Nucleus accumbens (tissue), 56 donors: ENCODE measurements around the gene DLST.
A peak's percentile ranks its signal among the peaks of the same experiment; 100 is the strongest.

Experiments
- DNase-seq, 56 donors: peaks; one replicate each; lab custom pipeline; 2025; lab: John Stamatoyannopoulos, UW

DLST gene

DNA sequence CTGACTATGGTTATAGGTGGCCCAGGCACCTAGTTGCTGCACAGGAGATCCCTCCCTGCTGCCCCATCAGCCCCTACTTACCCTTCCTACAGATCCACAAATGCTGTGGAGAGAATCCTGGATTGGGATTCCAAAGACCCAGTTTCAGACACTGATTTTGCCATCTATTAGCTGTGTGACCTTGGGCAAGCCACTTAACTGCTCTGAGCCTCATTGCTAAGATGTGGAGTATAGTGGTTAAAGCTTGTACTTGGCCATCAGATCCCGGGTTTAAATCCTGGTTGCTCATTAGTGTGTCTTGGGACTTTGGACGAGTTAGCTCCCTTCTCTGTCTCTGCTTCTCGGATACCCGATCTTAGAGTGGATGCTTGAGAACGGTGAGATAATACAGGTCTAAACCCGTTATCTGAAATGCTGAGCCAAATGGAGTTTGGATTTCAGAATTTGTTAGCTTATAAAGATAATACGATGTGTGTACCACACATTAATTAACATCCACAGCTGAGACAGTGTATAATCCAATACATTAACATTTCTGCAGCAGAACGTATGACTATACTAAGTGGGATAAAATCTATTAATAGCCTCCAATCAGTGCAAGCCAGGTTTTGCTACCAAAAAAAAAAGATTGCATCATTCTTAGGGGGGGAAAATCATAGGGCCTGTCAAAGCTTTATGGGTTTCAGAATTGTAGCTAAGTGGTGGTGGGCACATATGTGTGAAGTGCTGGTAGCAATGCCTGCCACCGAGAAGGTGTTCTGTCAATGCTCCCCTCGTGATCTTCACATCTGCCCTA, 21.8 kb upstream of the DLST start:
- DNase-seq = no peak

DNA sequence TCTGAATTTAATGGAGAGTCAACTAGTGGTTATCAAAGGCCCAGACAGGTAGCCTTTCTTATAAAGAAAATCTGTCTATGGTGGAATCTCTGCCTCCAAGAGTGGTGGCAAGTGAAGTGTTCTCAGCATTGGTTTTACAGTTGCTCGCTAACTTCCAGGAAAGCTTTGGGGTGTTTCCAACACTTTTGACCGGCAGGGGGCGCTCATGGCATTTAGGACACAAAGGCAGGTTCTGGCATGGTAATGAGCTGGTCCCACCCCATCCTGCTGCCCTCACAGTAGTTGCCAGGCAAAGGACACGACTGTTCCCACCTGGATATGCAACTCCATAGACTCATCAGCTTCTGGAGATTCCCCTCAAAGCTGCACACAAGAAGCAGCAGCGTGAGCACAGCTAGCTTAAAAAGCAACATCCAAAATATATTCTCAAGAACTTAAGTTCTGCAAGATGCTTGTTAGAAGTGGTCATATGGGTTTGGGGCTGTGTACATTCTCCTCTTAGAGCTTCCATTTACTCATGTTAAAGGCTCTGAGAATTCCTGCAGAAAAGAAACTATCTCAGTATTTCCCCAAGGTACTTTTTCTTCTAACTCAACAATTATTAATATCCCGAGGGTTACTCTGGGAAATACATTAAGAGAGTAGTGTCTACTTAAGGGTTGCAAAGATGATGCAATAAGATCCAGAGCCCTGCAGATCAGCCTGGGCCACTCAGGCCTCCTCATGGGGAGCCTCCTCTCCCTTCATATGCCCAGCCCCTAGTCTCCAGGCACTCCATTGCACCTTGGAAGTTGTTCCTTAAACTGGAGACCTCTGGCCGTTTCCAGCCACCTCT, 20.6 kb upstream of the DLST start:
- peak in 53 of 56 donors; percentile 13 to 96 (median 76) for DNase-seq

- no peak for DNase-seq
Observed at GRCh38 chr14:74861734-74862090, 20.0 kb upstream of the DLST start.

DNA sequence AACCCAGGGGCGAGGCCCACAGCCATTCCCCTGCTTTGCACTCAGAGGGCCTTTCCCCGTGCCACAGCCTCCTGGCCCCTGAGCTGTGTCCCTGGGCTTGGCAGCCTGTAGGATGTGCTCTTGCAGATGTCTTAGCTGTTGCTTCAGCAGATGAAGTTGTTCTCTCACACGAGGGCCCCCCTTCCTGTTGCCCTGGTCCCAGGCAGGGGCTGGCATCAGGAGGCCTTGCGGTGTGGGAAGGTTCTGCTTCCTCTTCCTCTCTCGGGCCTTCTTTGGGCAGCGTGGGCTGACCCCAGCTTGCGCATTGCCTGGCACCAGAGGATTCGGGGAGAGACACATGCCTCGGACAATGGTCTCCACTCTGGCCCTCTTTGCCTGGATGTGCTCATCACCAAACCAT, 18.4 kb upstream of the DLST start:
- peak in 16 of 56 donors; percentile 6 to 40 (median 11) for DNase-seq

DNA sequence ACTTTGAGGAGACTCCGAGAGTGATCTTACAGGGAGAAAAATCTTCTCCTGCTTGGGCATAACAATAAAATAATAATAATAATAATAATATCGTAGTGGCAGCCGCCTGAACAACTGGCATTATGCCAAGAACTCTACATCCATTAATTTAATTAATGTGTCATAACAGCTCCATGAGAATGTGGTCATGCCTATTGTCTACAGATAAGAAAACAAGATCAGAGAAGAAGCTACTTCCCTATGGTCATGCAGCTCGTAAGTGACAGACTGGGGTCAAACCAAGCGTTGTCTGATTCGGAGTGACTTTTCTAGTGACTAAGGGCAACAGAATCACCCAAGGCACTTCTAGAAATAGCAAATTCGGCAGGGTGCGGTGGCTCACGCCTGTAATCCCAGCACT, 17.5 kb upstream of the DLST start:
- no peak for DNase-seq

GRCh38 chr14:74865156-74865555, 16.6 kb upstream of the DLST start:
- no peak for DNase-seq

- peak in 1 of 56 donors; percentile 11 for DNase-seq
Observed at GRCh38 chr14:74866708-74867389, 14.9 kb upstream of the DLST start.

GRCh38 chr14:74867673-74868072, 14.0 kb upstream of the DLST start:
- peak in 28 of 56 donors; percentile 5 to 55 (median 19) for DNase-seq

GRCh38 chr14:74868739-74869138, 13.0 kb upstream of the DLST start:
- DNase-seq = no peak

- no peak for DNase-seq
Observed at GRCh38 chr14:74871819-74872218, 9.9 kb upstream of the DLST start.

GRCh38 chr14:74875204-74875603, 6.5 kb upstream of the DLST start:
- no peak for DNase-seq

DNA sequence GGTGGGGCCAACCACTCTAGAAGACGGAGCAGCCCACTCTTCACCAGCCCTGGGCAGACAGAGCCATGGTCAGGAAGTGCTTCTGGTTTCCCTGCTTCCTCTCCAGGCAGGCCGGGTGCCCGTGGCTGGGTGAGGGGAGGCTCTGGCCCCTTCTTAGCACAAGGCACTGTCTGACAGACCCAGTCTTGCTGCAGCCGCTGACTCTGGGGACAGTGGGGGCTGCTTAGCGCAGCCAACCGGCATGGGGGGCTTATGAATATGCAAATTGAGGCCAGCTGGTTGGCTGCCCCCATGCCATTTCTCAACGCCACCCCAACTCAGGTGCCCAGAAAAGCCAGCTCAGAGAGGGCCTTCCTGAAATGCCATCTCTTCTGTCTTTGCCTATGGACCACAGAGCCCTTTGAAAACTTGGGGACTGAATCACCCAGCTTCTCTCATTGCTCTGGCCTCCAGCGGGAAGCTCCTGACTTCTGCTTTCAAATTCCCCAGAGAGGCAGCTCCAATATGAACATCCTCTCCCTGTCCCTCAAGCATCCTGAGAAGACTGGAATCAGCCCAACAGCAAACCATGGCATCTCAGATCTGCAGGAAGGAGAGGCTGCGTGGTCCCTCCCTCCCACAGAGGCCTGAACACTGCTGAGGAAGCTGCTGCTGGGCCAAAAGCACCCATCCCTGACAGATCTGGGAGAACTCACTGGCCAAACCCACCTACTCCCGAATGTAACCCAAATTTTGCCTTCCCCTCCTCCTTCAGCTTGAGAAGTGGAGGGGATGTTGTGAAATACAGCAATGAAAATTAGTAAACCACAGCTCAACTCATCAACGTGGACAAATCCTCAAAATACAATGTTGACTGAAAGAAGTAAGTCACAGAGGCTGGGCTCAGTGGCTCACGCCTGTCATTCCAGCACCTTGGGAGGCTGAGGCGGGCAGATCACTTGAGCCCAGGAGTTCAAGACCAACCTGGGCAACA, 5.5 kb upstream of the DLST start, which contains the start of gene PROX2:
Gene PROX2, minus strand, starts transcription at position 205 of the 973 bp plus-strand sequence. CDS start 12,311 bp downstream, outside the sequence.
- peak in 7 of 56 donors; percentile 2 to 27 (median 8) for DNase-seq

GRCh38 chr14:74879427-74880182, 2.1 kb upstream of the DLST start:
- no peak for DNase-seq

- peak in 20 of 56 donors; percentile 15 to 67 (median 54) for DNase-seq
Observed at GRCh38 chr14:74882103-74882920, 596 bp downstream of the DLST start.

DNA sequence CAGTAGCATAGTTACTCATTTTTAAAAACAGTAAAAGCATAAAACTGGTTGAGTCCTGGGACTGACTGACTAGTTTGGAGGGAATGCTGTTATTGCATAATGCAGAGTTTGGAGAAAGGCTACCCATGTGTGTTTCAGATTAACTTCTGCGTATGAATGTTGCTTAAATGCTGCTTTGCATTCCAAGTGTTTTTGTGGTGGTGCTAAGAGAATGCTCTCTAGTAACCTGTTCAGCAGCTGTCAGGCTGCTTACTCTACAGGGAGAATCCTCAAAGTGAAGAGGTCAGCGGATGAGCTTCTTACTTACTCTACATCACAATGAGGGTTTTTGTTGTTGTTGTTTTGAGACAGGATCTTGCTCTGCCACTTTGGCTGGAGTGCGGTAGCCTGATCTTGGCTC, 4.3 kb downstream of the DLST start:
- no peak for DNase-seq

DNA sequence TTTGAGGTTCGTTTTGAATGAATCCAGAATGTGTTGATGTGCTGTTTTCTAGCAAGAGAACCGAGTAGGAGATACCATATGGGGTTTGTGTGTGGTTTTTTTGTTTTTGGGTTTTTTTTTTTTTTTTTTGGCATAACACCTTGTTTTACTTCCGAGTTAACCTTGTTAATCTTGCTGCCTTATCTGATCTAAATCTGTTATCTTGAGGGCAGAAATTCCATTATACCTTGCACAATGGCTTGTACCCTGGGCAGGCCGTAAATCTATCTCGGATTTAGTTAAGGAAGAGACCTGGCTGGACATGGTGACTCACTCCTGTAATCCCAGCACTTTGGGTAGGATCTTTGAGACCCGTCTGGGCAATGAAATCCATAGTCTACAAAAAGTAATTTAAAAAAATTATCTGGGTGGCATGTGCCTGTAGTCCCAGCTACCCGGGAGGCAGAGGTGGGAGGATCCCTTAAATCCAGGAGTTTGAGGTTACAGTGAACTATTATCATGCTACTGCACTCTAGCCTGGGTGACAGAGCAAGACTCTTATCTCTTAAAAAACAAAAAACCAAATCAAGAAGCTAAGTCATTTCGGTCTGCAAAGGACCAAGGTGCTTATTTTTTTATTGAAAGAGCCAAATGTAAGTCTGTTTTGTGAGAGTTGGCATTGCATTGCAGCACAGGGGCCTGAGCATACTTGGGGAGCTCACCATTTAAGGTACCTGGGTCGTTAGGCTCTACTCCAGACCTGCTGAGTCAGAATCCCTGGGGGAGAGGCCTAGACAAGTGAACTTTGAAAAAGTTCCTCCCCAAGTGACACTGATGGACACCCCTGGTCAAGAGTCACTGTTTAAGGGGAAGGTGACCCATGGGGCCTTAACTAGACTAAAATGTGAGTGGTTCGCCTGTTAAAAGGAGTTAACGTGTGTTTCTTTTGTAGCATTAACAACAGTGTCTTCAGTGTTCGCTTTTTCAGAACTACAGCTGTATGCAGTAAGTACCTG, 6.7 kb downstream of the DLST start:
- no peak for DNase-seq

- DNase-seq = no peak
Observed at GRCh38 chr14:74890262-74890661, 8.5 kb downstream of the DLST start.
